HG03097 (cell line): ENCODE data around the gene DEUP1.
"Not testable (repeated sequence)": the region's sequence is repeated elsewhere in the genome, so short reads cannot be mapped to it uniquely, and the experiment has no call there.

ENCODE experiments used
- ATAC-seq: cut with Tn5 transposase; IDR thresholded peaks from one replicate; pipeline ENCODE4 v1.9.1; 2021; ENCODE audit not compliant: unreplicated experiment, low FRiP score

The DEUP1 gene, protein sequence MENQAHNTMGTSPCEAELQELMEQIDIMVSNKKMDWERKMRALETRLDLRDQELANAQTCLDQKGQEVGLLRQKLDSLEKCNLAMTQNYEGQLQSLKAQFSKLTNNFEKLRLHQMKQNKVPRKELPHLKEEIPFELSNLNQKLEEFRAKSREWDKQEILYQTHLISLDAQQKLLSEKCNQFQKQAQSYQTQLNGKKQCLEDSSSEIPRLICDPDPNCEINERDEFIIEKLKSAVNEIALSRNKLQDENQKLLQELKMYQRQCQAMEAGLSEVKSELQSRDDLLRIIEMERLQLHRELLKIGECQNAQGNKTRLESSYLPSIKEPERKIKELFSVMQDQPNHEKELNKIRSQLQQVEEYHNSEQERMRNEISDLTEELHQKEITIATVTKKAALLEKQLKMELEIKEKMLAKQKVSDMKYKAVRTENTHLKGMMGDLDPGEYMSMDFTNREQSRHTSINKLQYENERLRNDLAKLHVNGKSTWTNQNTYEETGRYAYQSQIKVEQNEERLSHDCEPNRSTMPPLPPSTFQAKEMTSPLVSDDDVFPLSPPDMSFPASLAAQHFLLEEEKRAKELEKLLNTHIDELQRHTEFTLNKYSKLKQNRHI

DNA sequence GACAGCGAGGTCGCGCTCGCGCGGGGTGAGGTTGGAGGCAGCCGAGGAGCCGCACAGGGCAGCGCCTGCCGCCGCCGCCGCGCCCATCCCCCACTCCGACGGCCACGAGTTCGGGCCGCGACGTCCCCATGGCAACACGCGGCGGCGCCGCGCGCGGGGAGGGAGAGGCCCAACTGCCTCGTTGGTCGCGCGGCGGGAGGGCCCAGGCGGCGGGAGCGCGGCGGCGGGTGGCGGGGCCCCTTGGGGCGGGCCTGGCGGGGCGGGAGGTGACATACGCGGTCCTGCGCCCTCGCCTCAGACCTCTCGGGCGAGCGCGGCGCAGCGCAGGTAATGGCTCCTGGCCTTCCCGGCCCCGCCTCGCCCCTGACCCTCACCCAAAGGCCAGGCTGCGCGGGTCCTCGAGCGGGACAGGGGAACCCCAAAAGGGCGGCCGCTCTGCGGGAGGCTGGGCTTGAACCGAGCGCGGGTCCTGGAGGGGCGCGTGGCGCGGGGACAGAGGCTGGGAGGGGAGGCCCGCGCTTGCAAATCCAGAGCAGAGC, at the start of gene DEUP1:
Gene DEUP1, plus strand, starts transcription at position 297 of the 539 bp plus-strand sequence. CDS start 1,518 bp downstream, outside the sequence.
- no peak for ATAC-seq

DNA sequence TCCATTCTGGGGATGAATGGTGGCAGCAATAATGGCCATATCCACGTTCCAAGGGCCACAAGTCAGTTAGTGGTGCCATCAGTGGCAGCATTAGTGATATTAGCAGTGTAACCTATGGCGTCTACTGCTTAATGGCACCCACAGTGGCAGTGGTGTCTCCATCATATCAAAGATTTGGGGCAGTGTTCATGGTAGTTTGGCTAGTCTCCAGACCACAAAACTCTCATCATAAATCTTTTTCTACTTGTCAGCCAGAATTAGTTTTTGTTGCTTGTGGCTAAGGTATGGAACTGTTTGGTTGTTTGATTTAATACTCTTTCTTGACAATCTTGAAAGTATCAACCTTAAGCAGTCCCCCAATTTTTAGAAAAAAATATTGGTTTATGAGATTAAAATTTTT, 45.1 kb upstream of the DEUP1 start:
- ATAC-seq: no peak

DNA sequence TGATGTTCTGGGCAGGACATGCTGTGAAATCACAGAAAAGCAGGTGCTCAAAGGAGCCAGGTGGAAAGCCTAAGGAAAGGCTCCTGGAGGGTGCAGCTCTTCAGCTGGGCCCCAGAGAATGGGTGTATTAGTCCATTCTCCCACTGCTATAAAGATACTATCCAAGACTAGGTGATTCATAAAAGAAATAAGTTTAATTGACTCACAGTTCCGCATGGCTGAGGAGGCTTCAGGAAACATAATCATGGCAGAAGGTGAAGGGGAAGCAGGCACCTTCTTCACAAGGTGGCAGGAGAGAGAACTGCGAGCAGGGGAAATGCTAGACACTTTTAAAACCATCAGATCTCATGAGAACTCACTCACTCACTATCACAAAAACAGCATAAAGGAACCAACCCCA, 43.1 kb upstream of the DEUP1 start:
- no peak for ATAC-seq

DNA sequence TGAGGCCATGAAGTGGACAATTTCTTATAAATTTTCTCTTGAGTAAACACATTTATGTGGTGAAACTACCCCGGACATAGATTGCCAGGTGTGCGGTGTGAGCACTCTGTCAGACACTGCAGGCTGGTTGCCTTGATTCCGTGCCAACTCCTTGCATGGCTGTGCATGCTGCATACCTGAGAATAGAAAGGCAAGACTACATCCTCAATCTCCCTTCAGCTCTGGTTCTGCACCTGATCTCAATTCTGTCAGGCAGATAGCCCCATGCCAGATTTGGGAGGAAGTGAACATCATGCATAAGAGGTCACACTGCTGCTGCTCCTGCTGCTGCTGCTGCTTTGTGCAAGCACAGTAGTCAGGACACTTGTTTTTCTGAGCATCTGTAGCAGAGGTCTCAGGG, 42.5 kb upstream of the DEUP1 start:
- no peak for ATAC-seq

DNA sequence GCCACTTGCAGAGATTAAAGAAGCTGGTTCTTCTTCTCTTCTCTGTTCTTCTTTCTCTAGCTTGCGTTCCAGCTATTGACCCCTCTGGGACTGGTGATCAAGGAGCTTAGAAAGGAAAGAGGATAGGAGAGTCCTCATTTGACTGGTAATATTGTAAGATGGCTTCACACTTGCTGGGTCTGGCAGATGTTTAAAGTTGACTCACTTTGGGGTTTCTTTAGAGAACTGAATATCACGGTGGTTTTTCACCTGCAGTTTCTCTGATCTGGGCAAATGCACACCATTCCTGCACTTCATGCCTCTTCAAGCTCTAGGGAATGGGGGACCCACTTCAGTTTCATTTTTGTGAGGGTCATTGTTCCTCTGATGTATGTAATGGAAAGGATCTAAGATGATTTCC, 41.8 kb upstream of the DEUP1 start:
- no peak for ATAC-seq

DNA sequence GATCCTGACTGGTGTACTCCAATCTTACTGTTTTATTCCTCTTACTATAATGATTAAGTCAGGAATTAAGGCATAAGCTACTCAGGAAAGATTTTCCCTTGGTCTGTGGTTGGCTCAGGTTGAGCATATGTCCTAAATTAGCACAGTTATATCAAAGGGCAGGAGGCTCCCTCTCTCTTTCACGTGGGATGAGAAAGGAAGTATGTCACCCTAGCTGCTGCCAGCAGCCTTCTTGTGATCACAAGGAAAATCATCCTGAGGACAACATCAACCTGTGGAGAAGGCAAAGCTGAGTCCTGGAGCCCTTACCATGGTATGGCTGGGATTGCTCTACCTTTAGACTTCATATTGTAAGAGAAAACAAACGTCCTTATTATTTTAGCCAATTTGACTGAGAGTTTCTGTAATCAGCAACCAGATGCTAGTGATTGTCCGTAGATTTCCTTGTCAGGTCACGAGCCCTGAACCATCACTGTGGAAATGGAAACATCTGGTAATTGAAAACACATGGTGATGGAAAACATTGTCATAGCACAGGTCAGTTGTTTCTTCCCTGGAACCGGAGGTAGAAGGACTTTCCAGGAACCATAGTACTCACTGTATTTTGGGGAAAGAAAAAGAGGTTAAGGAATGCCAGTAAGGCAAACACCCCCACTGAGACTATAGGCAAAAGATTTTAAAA, 40.6 kb upstream of the DEUP1 start:
- no peak for ATAC-seq

DNA sequence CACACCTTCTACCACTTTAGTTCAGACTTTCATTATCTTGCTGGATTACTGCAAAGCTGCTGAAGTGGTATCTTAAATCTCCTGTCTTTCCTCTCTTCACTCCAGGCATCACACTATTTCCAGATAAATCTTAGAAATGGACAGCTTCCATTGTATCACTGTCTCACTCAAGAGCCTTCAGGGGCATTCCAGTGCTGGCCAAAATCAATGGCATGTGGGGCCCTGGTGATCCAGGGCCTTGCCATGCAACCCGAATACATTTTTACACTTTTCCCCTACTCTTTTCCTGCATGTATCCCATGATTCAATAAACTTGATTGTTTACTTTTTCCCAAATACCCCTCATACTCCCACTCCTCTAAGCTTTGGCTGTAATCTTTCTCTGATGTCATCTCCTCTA, 39.4 kb upstream of the DEUP1 start:
- ATAC-seq: no peak

DNA sequence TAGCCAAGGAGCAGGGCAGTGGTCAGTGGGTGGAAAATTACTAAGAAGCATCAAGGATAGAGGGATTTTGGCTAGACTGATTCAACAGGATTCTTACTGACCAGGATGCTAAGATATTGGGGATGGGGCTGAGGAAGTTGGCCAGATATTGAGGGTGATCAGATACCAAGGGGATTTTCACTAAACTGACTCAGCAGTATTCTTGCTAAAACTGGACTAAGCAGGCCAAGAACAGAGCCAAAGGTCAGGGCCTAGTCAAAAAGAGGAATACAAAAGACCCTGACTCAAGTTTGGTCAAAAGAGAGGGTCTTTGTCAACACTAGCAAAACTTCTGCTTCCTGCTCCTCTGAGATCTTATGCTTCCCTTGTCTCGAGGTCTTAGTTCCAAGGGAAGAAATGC, 38.6 kb upstream of the DEUP1 start:
- no peak for ATAC-seq

DNA sequence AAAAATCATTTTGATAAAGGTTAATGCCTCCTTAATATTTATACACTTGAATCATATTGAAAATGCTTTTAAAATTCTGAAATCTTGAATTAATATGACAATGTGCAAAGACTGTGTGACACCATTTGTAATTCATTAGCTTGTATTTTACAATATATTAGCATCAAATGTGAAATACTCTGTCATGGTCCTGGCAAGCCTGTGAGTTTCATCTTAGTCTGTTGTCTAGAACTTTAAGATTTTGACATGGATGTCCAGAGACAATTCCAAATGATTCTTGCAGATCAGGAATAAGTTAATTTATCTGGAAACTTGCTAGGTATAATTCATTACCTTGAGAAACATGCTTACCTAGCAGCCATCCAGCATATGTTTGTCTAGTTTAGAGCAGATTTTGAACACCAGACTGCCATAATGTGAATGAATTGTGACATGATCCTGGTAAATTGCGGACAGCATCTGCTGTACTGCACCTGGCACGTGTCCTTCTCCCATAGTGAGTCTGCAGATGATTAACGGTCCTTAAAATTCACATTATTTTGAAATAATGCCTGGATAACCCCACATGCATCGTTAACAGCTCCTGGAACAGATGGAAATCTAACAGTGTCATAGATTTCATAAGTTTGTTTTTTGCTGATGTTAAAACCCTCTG, 34.5 kb upstream of the DEUP1 start:
- no peak for ATAC-seq

DNA sequence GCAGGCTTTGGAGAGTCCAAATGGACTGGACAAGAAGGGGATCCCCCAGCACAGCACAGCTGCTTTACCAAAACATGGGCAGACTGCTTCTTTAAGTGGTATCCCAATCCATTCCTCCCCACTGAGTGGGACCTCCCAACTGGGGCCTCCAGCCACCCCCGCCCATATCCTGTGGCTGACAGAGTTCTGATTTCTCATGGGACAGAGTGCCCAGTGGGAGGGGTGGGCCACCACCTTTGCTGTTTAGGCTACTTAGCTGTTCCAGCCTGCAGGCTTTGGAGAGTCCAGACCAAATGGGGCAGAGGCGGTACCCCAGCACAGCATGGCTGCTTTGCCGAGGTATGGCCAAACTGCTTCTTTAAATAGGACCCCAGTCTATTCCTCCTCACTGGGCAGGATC, 26.9 kb upstream of the DEUP1 start:
- ATAC-seq: no peak

DNA sequence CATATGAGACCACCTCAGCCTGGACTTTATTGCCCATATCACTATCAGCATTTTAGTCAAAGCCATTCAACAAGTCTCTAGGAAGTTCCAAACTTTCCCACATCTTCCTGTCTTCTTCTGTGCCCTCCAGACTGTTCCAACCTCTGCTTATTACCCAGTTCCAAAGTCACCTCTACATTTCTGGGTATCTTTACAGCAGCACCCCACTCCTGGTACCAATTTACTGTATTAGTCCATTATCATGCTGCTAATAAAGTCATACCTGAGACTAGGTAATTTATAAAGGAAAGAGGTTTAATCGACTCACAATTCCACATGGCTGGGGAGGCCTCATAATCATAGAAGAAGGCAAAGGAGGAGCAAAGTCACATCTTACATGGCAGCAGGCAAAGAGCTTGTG, 16.1 kb upstream of the DEUP1 start:
- not testable (repeated sequence) for ATAC-seq

DNA sequence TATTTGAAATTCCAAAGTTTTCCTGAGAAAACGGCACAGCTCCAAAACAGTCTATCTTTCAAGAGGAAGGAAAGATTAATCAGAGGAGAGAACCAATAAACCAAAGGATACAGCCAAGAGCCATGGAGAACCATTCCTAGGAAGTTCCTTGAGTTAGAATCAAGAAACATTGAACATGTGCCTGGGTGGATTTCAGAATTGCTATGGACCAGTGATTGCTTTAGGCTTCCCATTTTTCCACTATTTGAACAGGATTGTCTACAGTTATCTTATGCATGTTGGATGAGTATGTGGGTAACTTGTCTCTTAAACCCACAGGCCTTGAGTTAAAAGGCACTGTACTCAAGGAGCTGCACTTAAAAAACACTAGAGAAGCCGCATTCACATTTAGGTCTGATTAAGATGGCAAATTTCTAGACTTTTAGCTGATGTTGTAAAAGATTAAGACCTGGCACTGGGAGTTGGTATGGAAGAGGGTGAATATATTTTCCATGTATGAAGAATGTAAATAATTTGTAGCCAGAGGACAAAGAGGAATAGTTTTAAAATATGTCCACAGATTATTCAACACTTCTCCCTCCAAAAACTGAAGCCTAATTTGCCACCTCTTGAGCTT, 11.2 kb upstream of the DEUP1 start:
- ATAC-seq: no peak

DNA sequence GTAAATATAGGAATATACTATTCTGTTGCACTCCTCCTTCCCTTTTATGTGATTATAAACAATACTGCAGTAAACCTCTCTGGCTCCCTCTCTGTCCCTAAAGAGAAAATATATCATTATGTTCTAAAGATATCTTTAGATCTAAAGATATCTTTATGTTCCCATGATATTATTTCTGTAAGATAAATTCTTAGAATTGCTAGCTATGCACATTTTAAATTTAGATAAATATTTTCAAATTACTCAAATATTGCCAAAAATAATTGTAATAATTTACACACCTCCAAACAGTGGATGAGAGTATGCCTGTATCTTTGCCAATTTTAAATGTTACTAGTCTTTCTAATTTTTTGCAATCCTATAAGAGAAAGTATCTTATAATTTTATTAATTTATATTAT, 10.3 kb upstream of the DEUP1 start:
- ATAC-seq: no peak

DNA sequence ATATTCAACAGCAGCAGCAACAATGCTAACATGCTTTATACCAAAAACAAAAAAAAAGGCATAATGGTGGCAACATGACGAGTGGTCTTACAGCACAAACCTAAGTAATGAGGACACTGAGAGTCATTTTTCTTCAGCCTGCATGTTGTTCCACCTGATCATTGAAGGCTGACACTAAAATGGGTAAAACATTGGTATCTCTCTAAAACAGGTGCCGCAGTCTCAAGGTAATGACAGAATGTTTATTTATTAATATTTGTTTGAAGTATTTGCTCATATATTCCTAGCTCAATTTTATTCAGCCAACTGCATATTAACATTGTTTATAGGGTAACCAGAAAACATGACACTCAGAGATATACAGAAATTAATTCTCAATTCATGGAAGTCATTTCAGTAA, 8.3 kb upstream of the DEUP1 start:
- no peak for ATAC-seq

DNA sequence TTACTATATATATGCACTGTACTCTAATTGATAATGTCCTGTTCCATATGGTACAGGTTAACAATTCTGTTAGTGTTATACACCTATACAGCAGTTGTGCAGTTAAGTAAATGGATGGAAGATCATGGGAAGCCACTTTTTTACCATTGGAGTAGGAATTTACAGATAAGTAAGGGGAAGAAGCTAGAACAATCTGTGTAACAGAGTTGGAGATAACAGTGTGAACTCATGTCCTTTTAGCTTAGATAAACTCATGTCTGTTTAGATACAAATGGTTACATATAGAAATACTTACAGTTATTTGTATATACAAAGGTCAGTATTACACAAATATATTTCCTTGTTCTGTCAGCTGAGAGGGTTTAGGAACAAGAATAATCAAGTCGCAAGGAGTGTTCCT, 6.8 kb upstream of the DEUP1 start:
- ATAC-seq: no peak

DNA sequence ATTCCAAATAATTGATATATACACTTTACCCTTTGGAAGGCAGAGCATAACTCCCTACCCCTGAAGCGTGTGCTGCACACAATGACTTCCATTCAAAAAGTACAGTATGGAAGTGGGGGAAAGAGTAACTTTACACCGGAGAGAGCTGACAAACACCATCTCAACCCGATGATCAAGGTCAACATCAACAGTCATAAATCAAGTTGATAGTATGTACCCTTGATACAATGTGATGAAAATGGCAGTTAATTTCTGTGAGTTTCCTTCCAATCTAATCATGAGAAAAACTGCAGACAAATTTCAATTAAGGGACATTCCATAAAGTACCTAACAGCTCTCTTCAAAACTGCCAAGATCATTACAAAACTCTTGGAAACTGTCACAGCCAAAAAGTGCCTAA, 6.0 kb upstream of the DEUP1 start:
- no peak for ATAC-seq

DNA sequence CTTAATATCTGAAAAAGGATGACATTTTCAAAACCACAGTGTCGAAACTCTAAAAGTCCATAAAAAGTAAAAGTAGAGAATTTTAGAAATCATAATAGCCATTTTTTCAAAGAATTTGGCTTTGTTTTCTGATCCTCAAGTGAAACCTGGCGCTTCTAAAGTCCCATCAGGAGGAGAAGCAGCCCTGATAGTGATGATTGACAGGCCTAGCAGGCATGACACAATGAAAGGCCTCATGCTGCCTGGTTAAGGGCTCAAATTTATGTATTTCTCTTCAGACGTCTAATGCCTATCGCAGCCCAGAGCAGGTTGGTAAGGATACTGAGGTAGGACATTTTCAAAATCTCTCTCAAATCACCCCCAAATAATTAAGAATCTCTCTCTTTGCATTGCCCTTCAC, 3.9 kb upstream of the DEUP1 start:
- no peak for ATAC-seq

DNA sequence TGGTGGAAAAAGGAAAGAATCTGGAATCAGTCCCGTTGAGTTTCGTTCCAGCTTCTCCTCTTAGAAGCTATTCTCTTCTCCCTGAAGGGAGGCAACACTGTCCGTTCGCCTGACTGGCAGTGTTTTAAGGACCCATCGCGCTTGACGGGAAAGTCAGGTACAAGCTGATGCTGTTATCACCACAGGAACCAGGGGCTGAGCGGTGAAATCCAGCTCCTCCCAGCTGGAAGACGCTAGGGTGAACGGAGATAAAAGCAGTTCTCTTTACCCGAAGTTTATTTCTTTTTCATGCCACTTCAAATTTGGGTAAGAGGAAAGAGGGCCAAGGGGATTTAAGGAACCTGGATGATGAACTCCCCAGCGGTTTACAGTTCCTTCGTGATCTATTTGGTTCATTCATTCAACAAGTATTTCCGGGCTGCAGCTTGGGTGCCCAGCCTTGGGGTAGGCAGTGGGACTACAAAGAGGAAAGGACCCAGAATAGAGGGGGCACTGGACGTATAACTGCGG, 551 bp upstream of the DEUP1 start:
- no peak for ATAC-seq

DNA sequence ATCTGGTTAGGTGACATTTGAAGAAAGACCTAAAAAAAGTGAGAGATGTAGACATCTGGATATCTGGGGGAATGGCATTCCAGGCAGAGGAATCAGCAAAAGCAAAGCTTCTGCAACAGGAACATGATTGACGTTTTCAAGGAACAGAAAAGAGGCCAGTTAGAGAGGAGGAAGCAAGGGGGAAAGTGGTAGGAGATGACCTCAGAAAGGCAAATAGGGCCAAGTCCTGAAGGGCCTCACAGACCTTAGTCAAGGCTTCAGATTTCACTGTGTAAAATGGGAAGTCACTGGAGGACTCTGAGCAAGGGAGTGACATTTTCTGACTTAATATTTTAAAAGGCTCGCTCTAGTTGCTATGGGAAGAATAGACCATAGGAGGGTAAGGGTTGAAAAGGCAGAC, 9.7 kb downstream of the DEUP1 start:
- ATAC-seq: no peak

DNA sequence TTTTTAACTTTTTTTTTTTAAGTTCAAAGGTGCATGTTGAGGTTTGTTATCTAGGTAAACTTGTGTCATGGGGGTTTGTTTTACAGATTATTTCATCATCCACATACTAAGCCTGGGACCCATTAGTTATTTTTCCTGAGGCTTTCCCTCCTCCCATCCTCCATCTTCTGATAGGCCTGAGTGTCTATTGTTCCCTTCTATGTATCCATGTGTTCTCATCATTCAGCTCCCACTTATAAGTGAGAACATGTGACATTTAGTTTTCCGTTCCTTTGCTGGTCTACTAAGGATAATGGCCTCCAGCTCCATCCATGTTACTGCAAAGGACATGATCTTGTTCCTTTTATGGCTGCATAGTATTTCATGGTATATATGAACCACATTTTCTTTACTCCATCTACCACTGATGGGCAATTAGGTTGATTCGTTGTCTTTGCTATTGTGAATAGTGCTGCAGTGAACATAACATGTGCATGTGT, 14.4 kb downstream of the DEUP1 start:
- no peak for ATAC-seq
